Measurements from ENCODE around the gene PTBP3.
"Not testable (repeated sequence)": the region's sequence is repeated elsewhere in the genome, so short reads cannot be mapped to it uniquely, and the experiment has no call there.

Gene PTBP3

GRCh38 chr9:112332977-112333638 lies at the start of gene PTBP3:
TSS of gene PTBP3 (minus strand) at chr9:112333619. CDS start at chr9:112297865, 35,754 bp downstream.
- peak; percentile 70 for DNase-seq

- no peak for DNase-seq
Observed at GRCh38 chr9:112382501-112383364, 49.3 kb upstream of the PTBP3 start.

GRCh38 chr9:112382066-112382465 lies 48.6 kb upstream of the PTBP3 start:
- DNase-seq: no peak

- no peak for DNase-seq
Observed at GRCh38 chr9:112380825-112381221, 47.4 kb upstream of the PTBP3 start.

GRCh38 chr9:112380102-112380824 lies 46.8 kb upstream of the PTBP3 start, which contains the start of gene HSDL2:
TSS of gene HSDL2 (plus strand) at chr9:112380108. CDS start at chr9:112380164, 56 bp downstream.
- peak; percentile 15 for DNase-seq

GRCh38 chr9:112379177-112380101 lies 46.0 kb upstream of the PTBP3 start:
- DNase-seq: peak; percentile 98

GRCh38 chr9:112378328-112379176 lies 45.1 kb upstream of the PTBP3 start:
- DNase-seq: peak; percentile 18

GRCh38 chr9:112377684-112378327 lies 44.4 kb upstream of the PTBP3 start:
- no peak for DNase-seq

- DNase-seq: no peak
Observed at GRCh38 chr9:112377087-112377486, 43.7 kb upstream of the PTBP3 start.

- DNase-seq: no peak
Observed at GRCh38 chr9:112375361-112375760, 41.9 kb upstream of the PTBP3 start.

GRCh38 chr9:112374232-112374631 lies 40.8 kb upstream of the PTBP3 start:
- not testable (repeated sequence) for DNase-seq

GRCh38 chr9:112373666-112374065 lies 40.2 kb upstream of the PTBP3 start:
- DNase-seq: not testable (repeated sequence)

- DNase-seq: no peak
Observed at GRCh38 chr9:112371060-112371459, 37.6 kb upstream of the PTBP3 start.

- no peak for DNase-seq
Observed at GRCh38 chr9:112369817-112370216, 36.4 kb upstream of the PTBP3 start.

- no peak for DNase-seq
Observed at GRCh38 chr9:112367465-112367864, 34.0 kb upstream of the PTBP3 start.

GRCh38 chr9:112366591-112366990 lies 33.2 kb upstream of the PTBP3 start:
- no peak for DNase-seq

- DNase-seq: not testable (repeated sequence)
Observed at GRCh38 chr9:112365257-112365656, 31.8 kb upstream of the PTBP3 start.

- no peak for DNase-seq
Observed at GRCh38 chr9:112364761-112365160, 31.3 kb upstream of the PTBP3 start.

GRCh38 chr9:112361601-112362000 lies 28.2 kb upstream of the PTBP3 start:
- DNase-seq: no peak

- no peak for DNase-seq
Observed at GRCh38 chr9:112360047-112360804, 26.8 kb upstream of the PTBP3 start.

Measured in stimulated activated CD4-positive, alpha-beta T cell treated with anti-CD3 and anti-CD28 coated beads, Interleukin-12 subunit alpha, Interleukin-12 subunit beta, amount 100 ng/mL, for 4 hours (primary cell).